ENCODE measurements around the gene INSR.

Gene INSR

DNA sequence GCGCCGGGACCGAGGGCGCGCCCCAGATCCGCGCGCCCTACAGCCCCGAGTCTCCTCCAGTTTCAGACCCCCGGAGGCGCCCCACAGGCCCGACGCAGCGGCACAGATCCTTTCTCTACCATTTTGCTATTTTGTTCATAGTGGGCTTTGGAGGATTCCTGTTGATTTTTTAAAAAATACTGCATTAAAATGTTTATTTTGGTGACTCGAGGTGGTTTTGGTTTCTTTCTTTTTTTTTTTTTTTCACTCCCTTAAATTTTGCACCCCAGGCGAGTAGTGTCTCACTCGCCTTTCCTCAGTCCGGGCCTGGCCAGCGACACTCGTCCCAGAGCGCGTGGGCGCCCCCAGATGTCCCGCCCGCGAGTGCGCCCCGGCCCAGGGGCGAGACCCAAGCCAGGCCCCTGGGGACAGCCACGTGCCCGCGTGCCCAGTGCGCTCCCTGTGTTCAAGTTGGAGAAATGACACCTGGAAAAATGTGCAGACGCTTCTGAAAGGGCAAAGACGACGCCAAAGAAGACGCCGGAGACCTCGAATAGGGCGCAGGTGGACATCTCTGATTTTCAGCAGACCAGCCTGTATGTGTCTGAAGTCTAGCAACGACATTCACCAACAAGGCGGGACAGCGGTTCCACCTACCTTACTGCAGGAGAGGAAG, 471 bp upstream of the INSR start:
- DNase-seq = no peak

DNA sequence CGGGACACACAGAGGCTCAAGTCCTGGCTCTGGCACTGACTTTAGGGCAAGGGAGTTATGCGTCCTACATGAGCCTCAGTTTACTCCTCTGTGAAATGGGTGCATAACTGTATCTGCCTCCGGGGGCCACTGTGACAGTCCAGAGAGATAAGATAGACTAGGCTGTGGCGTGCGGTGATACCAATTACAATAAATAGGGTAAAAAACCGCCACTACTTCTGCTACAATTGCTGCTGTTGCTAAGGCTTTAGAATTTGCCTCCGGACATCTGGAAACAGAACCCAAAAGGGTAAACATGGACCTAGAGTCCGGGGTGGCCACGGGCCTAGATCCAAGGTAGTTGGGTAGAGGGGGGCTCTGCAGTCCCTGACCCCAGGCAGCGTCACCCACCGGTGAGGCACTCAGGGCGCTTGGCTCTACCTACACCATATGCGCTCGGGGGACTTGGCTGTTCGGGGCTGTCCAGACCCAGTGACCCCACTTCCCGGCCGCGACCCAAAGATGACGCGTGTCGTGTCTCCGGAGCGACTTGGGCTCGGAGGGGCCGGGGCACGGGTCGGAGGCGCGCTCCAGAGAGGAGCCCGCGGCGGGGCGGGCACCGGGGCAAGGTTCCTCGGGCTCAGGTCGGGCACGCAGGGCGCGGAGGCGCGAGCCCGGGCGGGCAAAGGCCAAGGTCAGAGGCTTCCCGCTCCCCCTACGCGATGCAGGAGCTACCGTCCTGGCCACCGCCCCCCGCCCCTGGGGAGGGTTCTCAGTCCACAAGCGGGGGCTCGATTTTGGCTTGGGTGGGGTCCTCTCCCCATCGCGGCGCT, 1.1 kb downstream of the INSR start:
- no peak for DNase-seq

DNA sequence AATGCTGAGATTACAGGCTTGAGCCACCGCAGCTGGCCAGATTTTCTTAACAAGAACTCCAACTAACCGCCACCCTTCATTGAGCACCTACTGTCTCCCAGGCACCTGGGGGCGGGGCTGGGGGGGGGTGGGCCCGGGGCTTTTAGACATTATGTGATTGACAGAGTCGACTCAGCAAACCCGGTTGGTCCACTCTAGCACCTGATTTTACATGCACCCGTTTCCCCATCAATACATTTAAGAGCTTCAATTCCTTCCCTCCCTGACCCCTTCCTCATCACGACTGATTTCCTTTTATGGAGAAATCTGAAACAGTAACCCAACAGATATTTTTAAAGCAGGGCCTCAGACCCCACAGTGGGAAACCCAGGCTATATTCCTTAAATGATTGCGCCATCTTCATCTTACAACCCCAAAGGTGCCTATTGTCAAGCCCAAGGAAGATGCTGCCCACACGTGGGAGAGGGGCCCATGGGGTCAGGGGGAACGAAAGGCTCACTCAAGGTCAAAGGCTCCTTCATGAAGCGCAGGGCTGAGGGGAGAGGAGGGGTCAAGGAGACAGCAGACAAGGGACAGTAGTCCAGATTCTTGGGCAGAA, 1.8 kb downstream of the INSR start:
- DNase-seq = no peak

DNA sequence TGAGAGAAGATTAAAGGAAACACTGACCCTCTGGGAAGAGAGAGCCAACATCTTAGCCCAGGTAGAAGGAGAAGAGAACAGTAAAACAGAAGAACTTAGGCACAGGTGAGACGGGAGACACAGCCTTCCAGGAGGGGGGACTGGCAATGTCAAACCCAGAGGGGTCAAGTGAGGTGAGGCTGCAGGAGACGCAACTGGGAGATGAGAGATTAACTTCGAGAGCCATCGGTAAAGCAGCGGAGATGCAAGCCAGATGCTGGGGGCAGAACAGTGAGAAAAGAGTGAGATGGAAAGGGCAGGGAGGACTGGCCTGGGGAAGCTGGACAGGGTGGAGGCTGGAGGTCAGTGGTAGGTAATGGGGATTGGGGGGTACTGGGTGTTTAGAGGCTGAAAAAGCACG, 5.2 kb downstream of the INSR start:
- no peak for DNase-seq

DNA sequence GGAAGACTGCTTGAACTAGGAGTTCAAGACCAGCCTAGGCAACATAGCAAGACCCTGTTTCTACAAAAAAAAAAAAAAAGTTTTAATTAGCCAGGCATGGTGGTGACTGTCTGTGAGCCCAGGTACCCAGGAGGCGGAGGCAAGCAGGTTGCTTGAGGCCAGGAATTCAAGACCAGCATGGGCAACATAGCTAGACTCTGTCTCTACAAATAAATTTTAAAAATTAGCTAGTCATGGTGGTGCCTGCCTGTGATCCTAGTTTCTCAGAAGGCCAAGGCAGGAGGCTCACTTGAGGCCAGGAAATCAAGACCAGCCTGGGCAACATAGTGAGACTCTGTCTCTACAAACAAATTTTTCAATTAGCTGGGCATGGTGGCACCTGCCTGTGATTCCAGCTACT, 6.1 kb downstream of the INSR start:
- no peak for DNase-seq

DNA sequence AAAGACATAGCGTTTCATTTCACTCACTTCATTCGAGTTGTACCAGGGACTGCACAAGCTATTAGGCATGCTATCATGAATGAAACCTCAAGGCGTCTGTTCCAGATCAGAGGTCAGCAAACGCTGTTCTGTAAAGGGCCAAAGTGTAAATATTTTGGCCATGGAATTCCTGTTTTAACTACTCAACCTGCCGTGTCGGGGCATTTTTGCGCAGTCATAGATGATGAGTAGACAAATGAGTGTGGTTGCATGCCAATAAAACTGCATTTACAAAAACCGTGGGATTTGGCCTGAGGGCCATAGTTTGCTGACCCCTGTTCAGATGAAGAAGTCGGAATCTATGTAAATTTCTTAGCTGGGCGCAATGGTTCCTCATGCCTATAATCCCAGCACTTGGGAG, 6.5 kb downstream of the INSR start:
- DNase-seq = no peak

DNA sequence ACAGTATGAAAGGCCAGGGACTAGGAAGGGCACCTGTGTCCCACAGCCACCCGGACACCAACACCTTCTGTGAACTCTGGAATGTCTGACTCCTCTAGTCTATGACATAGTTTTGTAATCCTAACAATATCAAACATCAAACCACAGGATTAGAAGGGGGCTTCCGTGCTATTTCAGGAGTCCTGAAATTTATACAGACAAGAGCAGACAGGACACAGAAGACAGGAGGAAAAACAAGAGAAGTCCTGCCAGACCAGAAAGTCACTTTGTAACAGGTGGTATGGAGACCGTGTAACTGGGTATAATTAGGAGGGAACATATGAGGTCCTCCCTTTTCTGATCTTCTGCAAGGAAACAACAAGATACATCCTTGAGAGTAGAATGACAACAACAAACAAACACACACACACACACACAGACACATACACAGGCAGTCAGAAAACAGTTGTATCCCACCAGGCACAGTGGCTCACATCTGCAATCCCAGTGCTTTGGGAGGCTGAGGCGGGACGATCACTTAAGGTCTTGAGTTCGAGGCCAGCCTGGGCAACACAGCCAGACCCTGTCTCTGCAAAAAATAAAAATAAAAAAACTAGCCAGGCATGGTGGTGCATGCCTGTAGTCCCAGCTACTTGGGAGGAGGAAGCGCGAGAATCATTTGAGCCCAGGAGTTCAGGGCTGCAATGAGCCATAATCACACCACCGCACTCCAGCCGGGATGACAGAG, 13.1 kb downstream of the INSR start:
- no peak for DNase-seq

DNA sequence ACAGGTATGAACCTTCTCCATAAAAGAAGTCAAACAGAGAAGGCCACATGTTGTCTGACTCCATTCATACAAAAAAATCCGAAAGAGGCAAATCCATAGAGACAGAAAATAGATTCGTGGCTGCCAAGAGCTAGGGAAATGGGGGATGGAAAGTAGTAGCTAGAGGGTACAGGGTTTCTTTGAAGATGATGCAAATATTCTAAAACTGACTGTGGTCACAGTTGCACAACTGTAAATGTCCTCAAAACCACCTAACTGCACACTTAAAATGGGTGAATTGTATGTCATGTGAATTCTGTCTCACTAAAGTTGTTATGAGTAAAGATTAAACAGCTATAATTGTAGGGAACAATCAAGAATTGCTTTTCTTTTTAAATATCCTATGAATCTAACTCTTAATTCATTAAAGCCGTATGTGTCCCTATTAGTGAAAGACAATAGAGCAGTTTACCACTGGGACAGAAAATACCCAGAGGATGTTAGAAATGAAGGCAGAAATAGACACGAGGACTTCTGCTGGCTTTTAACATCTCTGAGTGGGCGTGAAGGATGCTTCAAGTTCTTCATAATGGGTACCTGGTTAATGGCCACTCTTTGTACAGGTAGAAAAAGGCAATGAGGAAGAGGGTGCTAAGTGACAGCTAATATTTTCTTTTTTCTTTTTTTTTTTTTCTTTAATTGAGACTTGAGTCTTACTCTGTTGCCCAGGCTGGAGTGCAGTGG, 21.2 kb downstream of the INSR start:
- no peak for DNase-seq

DNA sequence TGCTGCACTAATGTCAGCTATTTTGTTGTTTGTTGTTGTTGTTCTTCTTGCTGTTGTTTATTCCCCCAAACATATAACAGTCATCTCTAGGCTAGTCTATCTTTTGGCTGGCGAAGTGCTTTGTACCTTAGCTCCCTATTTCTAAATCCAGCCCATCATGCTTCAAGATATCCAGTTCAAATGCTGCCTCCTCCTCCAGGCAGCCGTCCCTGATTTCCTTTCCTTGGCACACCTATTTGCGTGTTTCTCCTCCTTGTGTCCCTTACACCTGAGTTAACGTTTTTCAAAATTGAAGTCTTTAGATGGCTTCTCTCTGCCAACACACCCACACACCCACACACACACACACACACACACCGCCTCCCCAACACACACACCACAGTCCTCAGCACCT, 25.5 kb downstream of the INSR start:
- no peak for DNase-seq

DNA sequence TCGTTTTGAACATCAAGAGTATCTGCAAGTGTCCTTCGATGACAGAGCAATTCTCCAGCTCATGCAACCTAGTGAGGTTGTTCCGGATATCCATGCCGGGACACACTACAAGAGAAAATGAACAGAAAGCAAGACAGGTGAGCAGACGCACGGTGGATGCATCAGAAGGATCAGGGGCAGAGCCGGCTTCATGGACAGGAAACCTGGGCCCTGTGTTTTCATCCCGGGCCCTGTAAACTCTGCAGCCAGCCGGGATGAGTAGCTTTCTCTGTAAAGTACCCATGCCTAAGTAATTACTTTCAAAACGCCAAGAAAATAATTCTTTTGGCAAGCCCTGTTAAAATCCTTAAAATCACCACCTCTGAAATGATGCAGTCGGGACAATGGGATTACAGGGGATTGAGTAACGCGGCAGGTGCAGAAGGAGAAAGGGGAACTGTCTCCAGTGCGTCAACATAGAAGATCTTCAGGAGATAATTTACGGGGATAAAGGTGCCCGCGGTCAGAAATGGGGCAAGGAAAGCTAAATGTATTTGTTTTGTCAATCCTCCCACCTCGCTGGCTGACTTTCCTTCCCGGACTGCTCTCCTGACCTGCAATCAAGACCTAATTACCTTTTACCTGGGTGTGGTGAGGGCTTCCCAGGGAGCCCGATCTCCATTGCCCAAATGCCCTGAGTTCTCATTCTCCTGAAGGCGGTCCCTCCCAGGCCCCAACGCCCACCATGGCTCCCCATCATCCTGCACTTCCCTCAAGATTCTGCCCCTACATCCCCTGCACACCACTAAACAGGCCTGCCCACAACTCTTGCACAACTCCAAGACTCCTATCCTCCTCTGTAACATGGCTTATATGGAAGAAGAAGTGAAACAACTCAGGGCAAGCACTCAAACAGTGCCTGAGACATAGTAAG, 26.2 kb downstream of the INSR start:
- DNase-seq = no peak

DNA sequence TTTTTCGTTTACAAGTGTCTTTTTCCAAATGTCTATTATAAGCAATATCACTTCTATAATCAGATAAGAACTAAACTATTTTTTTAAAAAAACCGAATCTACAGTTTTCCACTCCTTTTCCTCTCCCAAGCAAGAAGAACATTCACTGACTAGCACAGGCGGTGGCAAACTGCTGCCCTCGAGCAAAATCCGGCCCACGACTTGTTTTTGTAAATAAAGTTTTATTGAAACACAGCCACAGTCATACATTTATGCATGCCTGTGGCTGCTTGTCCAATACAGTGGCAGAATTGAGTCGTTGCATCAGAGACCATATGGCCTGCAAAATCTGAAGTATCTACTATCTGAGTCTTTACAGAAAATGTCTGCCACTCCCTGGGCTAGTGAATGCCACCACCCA, 27.4 kb downstream of the INSR start:
- no peak for DNase-seq

DNA sequence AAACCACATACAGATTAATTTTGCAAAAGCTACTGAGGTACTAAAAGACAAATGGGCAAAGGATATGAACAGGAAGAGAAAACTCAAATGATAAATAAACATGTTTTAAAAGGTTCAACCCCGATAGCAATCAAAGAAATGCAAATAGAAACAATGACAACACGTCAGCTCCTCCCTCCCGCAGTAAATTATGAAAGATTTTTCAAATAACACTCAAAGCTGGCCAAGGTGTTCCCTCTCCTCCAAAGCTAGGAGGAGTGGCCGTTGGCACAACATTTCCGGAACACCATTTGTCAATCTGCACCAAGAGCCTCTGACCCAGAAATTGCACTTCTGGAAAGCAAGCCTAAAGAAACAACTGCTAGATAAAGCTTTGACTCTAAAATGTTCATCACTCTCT, 28.3 kb downstream of the INSR start:
- DNase-seq = no peak

DNA sequence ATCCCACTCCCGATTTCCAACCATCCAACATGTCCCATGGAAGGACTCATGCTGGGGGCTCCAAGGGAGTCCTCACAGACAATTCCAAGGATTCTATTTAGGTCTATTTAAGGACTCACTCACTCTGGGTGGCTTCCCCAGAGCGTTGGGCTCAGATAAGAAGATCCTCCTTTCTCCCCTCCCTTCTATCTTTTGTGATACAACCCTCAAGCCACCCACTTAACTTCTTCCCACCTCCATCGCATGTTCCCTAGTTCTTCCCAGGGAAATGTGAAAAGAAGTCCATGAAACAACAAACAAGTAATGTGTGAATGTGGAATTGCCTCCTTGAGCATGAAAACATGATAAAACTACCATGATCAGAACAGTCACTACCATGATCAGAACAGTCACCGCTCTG, 29.4 kb downstream of the INSR start:
- DNase-seq = no peak

DNA sequence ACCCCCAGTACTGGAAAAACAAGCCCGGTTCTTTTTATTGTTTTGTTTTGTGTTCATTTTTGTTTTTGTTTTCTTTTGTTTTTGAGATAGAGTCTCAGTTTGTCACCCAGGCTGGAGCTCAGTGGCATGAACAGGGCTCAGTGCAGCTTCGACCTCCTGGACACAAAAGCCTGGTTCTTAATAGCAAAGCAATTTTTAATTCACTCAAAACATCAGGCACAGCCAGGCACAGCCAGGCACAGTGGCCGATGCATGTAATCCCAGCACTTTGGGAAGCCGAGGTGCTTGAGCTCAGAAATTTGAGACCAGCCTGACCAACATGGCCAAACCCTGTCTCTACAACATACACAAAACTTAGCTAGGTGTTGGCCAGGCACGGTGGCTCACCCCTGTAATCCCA, 30.7 kb downstream of the INSR start:
- DNase-seq = no peak

DNA sequence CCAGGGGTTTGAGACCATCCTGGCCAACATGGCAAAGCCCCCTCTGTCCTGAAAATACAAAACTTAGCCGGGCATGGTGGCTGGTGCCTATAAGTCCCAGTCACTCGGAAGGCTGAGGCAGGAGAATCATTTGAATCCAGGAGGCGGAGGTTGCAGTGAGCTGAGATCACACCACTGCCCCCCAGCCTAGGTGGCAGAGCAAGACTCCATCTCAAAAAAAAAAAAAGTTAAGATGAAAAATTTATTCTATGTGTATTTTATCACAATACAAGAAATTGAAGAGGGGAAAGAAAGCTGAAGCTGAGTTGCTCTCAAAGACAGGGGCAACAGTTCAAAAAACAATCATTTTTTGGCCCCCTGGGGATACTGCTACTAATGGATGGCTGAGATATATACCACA, 31.1 kb downstream of the INSR start:
- no peak for DNase-seq

DNA sequence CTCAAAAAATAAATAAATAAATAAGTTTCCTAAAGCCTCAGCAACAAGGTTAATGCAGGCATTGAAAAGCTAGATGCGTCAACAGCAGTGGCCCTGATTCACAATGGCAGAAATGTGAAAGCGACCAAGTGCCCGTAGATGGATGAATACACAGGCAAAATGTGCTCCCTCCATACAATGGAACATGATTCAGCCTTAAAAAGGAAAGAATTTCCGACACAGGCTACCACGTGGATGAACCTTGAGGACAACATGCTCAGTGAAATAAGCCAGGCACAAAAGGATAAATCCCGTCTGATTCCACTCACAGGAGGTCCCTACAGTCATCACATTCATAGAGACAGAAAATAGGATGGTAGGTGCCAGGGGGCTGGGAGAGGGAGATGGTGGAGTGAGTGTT, 31.7 kb downstream of the INSR start:
- DNase-seq = no peak

DNA sequence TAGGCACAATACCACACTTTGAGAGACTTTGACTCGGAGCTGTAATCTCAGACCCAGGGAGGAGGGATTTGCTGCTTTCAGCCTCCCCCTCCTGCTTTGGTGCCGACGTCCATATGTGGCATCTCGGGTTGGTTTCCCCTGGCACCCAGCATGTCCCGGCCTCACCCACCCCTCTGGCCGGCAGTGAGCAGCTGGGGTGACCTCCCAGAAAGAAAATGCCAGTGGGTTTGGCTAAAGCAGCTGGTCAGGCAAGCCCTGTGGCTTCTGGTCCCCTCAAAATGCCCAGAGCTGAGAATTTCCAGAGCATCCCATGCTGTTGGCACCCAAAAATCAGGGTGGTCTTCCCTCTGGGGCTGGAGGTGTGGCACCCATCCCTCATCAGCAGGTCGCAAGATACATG, 34.1 kb downstream of the INSR start:
- DNase-seq = no peak

DNA sequence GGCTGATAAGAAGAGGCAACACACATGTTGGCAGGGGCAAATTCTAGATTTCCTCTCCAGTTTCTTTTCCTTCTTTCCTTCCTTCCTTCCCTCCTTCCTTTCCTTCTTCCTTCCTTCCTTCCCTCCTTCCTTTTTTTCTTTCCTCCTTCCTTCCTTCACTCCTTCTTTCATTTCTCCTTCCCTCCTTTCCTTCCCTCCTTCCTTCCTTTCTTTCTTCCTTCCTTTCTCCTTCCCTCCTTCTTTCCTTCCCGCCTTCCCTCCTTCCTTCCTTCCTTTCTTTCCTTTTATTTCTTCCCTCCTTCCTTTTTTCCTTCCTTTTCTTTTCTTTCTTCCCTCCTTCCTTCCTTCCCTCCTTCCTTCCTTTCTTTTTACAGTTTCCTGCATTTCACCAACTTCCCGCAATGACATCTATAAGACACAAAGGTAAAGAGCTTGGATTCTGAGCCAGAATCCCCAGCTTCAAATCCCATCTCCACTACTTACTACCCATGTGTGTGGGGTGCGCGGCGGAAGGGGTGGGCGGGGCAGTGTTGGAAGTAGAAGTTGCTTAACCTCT, 35.3 kb downstream of the INSR start:
- DNase-seq = no peak

DNA sequence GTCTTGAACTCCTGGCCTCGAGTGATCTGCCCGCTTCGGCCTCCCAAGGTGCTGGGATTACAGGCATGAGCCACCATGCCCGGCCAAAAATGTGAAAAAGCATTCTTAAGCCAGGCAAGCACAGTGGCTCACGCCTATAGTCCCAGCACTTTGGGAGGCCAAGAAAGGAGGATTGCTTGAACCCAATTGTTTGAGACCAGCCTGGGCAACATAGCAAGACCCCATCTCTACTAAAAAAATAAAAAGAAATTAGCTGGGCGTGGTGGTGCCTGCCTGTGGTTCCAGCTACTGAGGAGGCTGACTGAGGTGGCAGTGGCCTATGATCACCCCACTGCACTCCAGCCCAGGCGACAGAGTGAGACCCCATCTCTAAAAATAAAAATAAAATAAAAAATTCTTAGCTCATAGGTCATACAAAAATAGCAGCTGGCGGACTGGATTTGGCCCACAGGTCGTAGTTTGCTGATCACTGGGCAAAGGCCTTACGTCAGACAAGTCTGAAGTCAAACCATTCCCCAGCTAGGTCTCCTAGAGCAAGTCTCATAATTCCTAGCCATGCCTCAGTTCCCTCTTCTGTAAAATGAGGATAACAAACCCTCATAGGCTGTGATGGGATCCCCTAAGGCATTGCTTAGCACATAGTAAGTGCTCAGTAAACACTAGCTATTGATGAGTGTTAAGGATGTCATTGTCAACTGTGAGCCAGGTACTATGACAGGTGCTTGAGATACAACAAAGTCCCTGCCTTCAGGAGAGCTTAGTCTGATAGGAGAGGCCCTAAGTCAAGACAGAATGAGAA, 36.0 kb downstream of the INSR start:
- no peak for DNase-seq

DNA sequence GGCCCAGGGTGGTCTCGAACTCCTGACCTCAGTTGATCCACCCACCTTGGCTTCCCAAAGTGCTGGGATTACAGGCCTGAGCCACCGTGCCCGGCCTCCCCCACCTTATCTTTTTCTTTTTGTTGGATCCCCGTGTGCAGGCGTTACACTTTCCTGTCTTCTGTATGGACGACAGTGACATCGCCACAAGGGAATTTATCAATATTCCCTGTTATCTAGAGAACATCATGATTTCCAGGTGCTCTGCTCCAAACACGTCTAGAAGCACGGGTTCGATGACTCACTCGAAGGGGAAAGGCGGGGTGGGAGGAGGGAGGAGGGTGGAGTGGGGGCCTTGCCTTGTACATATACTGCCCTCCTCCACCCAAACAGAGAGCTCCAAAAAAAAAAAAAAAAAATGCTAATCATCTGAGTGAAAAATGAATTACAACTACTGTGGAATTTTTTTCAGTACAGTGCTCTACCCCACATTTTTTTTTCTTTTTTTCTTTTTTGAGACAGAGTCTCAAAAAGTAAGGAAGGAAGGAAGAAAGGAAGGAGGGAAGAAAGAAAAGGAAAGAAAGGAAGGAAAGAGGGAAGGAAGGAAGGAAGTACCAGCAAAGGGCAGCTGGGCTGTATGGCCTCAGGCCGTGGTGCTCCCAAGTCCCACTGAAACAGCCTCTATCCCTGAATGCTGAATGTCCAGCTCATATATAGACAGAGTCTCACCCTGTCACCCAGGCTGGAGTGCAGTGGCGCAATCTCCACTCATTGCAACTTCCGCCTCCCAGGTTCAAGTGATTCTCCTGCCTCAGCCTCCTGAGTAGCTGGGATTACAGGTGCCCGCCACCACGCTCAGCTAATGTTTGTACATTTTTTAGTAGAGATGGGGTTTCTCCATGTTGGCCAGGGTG, 36.8 kb downstream of the INSR start:
- peak; percentile 88 for DNase-seq

All from NCI-H226 (cell line).